Forelimb muscle (tissue), 1 donor: ENCODE measurements around the gene PPP1R15B. TPM values are rescaled to one million over a fixed set of nuclear protein-coding genes. Genes with fewer than 3 reads are reported as not detected.
A peak's percentile ranks its signal among the peaks of the same experiment; 100 is the strongest.
"Not testable (repeated sequence)": the region's sequence is repeated elsewhere in the genome, so short reads cannot be mapped to it uniquely, and the experiment has no call there.

ENCODE experiments used
- DNase-seq: peaks from one replicate; pipeline ENCODE4 v3.0.0-alpha.2; 2013; ENCODE audit warnings: low read depth
- polyA plus RNA-seq: library from polyadenylated mRNA; unstranded; fragments of 120-200 nt; gene quantifications from one replicate; pipeline ENCODE4 v1.2.1, GENCODE V29; 2013; ENCODE audit not compliant: insufficient read length

The PPP1R15B gene
- polyA plus RNA-seq, 1 donor, result 23.8 TPM

- no peak for DNase-seq
Measured at GRCh38 chr1:204443871-204444581, 32.4 kb upstream of the PPP1R15B start.

GRCh38 chr1:204443260-204443619, 31.6 kb upstream of the PPP1R15B start:
- no peak for DNase-seq

GRCh38 chr1:204442376-204443259, 31.0 kb upstream of the PPP1R15B start:
- no peak for DNase-seq

- no peak for DNase-seq
Measured at GRCh38 chr1:204441558-204441957, 29.9 kb upstream of the PPP1R15B start.

- DNase-seq, result no peak
Measured at GRCh38 chr1:204439621-204440375, 28.2 kb upstream of the PPP1R15B start.

GRCh38 chr1:204438628-204439027, 27.0 kb upstream of the PPP1R15B start:
- DNase-seq, result no peak

- DNase-seq, result no peak
Measured at GRCh38 chr1:204437796-204438570, 26.4 kb upstream of the PPP1R15B start.

- no peak for DNase-seq
Measured at GRCh38 chr1:204435872-204436271, 24.3 kb upstream of the PPP1R15B start.

- DNase-seq, result no peak
Measured at GRCh38 chr1:204435381-204435831, 23.8 kb upstream of the PPP1R15B start.

GRCh38 chr1:204434116-204434755, 22.6 kb upstream of the PPP1R15B start:
- DNase-seq, result no peak

GRCh38 chr1:204432708-204433107, 21.1 kb upstream of the PPP1R15B start:
- no peak for DNase-seq

- peak; percentile 63 for DNase-seq
Measured at GRCh38 chr1:204431310-204432184, 19.9 kb upstream of the PPP1R15B start.

GRCh38 chr1:204429746-204430145, 18.1 kb upstream of the PPP1R15B start:
- DNase-seq, result no peak

- no peak for DNase-seq
Measured at GRCh38 chr1:204426971-204427701, 15.5 kb upstream of the PPP1R15B start.

- DNase-seq, result no peak
Measured at GRCh38 chr1:204426474-204426873, 14.9 kb upstream of the PPP1R15B start.

GRCh38 chr1:204426035-204426436, 14.4 kb upstream of the PPP1R15B start:
- DNase-seq, result no peak

- DNase-seq, result no peak
Measured at GRCh38 chr1:204424621-204425020, 13.0 kb upstream of the PPP1R15B start.

- not testable (repeated sequence) for DNase-seq
Measured at GRCh38 chr1:204422061-204422705, 10.6 kb upstream of the PPP1R15B start.

- no peak for DNase-seq
Measured at GRCh38 chr1:204421441-204421840, 9.8 kb upstream of the PPP1R15B start.
